ENCODE data around the gene RPGR.

DNA sequence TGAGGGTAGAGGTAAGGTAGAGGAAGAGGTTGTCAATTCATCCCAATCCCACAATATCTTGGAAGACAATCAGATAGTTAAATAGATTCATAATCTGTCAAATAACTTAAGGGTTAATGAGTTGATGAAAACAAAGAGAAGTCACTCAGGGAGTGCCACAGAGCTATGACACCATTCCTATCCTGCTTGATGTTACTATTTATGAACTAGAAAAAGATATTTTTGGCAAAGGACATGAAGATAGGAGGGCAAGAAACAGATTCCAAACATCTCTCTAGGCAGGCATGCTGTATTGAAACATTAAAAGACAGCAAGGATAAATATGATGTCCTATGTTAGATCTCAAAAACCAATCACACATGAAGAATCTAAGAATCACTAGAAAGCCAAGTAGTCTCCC is 103.1 kb downstream of the RPGR start:
- TF ChIP-seq, protein P1, sequence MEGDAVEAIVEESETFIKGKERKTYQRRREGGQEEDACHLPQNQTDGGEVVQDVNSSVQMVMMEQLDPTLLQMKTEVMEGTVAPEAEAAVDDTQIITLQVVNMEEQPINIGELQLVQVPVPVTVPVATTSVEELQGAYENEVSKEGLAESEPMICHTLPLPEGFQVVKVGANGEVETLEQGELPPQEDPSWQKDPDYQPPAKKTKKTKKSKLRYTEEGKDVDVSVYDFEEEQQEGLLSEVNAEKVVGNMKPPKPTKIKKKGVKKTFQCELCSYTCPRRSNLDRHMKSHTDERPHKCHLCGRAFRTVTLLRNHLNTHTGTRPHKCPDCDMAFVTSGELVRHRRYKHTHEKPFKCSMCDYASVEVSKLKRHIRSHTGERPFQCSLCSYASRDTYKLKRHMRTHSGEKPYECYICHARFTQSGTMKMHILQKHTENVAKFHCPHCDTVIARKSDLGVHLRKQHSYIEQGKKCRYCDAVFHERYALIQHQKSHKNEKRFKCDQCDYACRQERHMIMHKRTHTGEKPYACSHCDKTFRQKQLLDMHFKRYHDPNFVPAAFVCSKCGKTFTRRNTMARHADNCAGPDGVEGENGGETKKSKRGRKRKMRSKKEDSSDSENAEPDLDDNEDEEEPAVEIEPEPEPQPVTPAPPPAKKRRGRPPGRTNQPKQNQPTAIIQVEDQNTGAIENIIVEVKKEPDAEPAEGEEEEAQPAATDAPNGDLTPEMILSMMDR (IDR thresholded peaks at IDR 0.05) = no peak
- TF ChIP-seq POLR2AphosphoS5 (IDR thresholded peaks at IDR 0.05) (no peak), EP300 (IDR thresholded peaks at IDR 0.05) (no peak), POLR2A (IDR thresholded peaks at IDR 0.05; ENCODE audit: low read depth) (no peak)

Measured in esophagus muscularis mucosa (tissue), 4 donors.